Fibroblast of lung (primary cell): ENCODE measurements around the gene QSOX1. TPM values are rescaled to one million over a fixed set of nuclear protein-coding genes. Genes with fewer than 3 reads are reported as not detected.

Experiments used
- DNase-seq, 2 donors: peaks; one replicate each; pipeline versions ENCODE4 v3.0.0 to v3.0.0-alpha.2; 2010; ENCODE audit warnings: low read depth in 2 of 2
- H2AFZ ChIP-seq: 2 replicates; pipeline ENCODE4 v1.5.1; 2012; ENCODE audit warnings: low read length, control low read depth, inconsistent platforms
- H3K27ac ChIP-seq: 2 replicates; pipeline ENCODE4 v1.5.1; 2011; ENCODE audit warnings: low read length, control low read depth; ENCODE audit not compliant: insufficient read depth
- H3K27me3 ChIP-seq: 2 replicates; pipeline ENCODE4 v1.5.1; 2011; ENCODE audit warnings: mild to moderate bottlenecking, low read length; ENCODE audit not compliant: control insufficient read depth, insufficient read depth
- H3K36me3 ChIP-seq: 2 replicates; pipeline ENCODE4 v1.5.1; 2011; ENCODE audit warnings: low read length; ENCODE audit not compliant: control insufficient read depth, insufficient read depth
- H3K4me1 ChIP-seq: 2 replicates; pipeline ENCODE4 v1.5.1; 2011; ENCODE audit warnings: low read length; ENCODE audit not compliant: control insufficient read depth, insufficient read depth; ENCODE audit errors: extremely low read depth
- H3K4me2 ChIP-seq: 2 replicates; pipeline ENCODE4 v1.5.1; 2011; ENCODE audit warnings: low read length, control low read depth; ENCODE audit not compliant: insufficient read depth; ENCODE audit errors: extremely low read depth
- H3K4me3 ChIP-seq, 4 experiments: fragments of 200-600 bp in 1 of 4; sonication (generic) in 1 of 4; replicated peaks in 1 of 4; 2 replicates each; pipeline ENCODE4 v1.5.1; 2011 to 2016; ENCODE audit warnings: low read length in 4 of 4, low read depth in 3 of 4, mild to moderate bottlenecking in 3 of 4, control low read depth in 2 of 4, inconsistent platforms in 1 of 4, mixed read lengths in 1 of 4; ENCODE audit not compliant: insufficient read depth in 1 of 4; ENCODE audit errors: control extremely low read depth in 1 of 4
- H3K79me2 ChIP-seq: 2 replicates; pipeline ENCODE4 v1.5.1; 2012; ENCODE audit warnings: mild to moderate bottlenecking, low read length, inconsistent platforms; ENCODE audit not compliant: control insufficient read depth, insufficient read depth
- H3K9ac ChIP-seq: 2 replicates; pipeline ENCODE4 v1.5.1; 2011; ENCODE audit warnings: mild to moderate bottlenecking, low read length, control low read depth; ENCODE audit not compliant: insufficient read depth
- H3K9me3 ChIP-seq: 2 replicates; pipeline ENCODE4 v1.5.1; 2012; ENCODE audit warnings: low read depth, low read length; ENCODE audit not compliant: control insufficient read depth, insufficient read depth
- H4K20me1 ChIP-seq: 2 replicates; pipeline ENCODE4 v1.5.1; 2011; ENCODE audit warnings: low read length; ENCODE audit not compliant: control insufficient read depth, insufficient read depth; ENCODE audit errors: extremely low read depth
- EZH2 ChIP-seq: IDR thresholded peaks from 2 replicates; pipeline ENCODE4 v1.5.1; 2012; ENCODE audit warnings: low read length, control low read depth, mild to moderate bottlenecking; ENCODE audit errors: missing control alignments
- polyA plus RNA-seq, 2 donors: library from polyadenylated mRNA; depleted of rRNA in 1 of 2; stranded (reverse) in 1 of 2; unstranded in 1 of 2; fragments of >200 nt; gene quantifications; 2 replicates each; pipeline ENCODE4 v1.2.1, GENCODE V29; 2011 to 2012; ENCODE audit warnings: missing spikeins in 1 of 2
- total RNA-seq: library from RNA; depleted of rRNA; stranded (reverse); fragments of >200 nt; gene quantifications from 2 replicates; pipeline ENCODE4 v1.2.1, GENCODE V29; 2014
- TF ChIP-seq, protein P1 (sequence below), 2 donors: IDR thresholded peaks in 1 of 2; conservative IDR thresholded peaks in 1 of 2; 1 replicate in 1 of 2; 2 replicates in 1 of 2; pipeline ENCODE4 v1.5.1; 2011 to 2012; ENCODE audit warnings: low read length in 2 of 2, control low read depth in 1 of 2, inconsistent platforms in 1 of 2, low read depth in 1 of 2, mild to moderate bottlenecking in 1 of 2

Gene QSOX1
- total and polyA plus RNA-seq, 2 donors (not counting 1 experiment from before 2014, with no cell fraction given): 799 to 1,312 TPM

GRCh38 chr1:180178511-180179161 is 24.0 kb downstream of the QSOX1 start:
- Histone ChIP-seq H3K4me1 (peaks cover 4% of the 10 kb centered on the region), H3K9ac (no peak overlapping the region), H2AFZ (no peak overlapping the region), H3K9me3 (no peaks in the 10 kb centered on the region), H3K79me2 (peaks cover 1% of the 10 kb centered on the region), H3K27me3 (no peaks in the 10 kb centered on the region), H3K4me3 (no peak overlapping the region), H3K4me2 (no peak overlapping the region), H4K20me1 (no peaks in the 10 kb centered on the region), H3K36me3 (peaks cover 32% of the 10 kb centered on the region), H3K27ac (no peak overlapping the region)
- TF ChIP-seq, protein P1, sequence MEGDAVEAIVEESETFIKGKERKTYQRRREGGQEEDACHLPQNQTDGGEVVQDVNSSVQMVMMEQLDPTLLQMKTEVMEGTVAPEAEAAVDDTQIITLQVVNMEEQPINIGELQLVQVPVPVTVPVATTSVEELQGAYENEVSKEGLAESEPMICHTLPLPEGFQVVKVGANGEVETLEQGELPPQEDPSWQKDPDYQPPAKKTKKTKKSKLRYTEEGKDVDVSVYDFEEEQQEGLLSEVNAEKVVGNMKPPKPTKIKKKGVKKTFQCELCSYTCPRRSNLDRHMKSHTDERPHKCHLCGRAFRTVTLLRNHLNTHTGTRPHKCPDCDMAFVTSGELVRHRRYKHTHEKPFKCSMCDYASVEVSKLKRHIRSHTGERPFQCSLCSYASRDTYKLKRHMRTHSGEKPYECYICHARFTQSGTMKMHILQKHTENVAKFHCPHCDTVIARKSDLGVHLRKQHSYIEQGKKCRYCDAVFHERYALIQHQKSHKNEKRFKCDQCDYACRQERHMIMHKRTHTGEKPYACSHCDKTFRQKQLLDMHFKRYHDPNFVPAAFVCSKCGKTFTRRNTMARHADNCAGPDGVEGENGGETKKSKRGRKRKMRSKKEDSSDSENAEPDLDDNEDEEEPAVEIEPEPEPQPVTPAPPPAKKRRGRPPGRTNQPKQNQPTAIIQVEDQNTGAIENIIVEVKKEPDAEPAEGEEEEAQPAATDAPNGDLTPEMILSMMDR (conservative IDR thresholded peaks at IDR 0.05 in 1 of 2, IDR thresholded peaks at IDR 0.05 in 1 of 2; ENCODE audit: low read depth in 1 of 2, low read length in 2 of 2): peak; percentile 94 to 99
- no peak for TF ChIP-seq EZH2
- peak in 1 of 2 donors; percentile 65 for DNase-seq

DNA sequence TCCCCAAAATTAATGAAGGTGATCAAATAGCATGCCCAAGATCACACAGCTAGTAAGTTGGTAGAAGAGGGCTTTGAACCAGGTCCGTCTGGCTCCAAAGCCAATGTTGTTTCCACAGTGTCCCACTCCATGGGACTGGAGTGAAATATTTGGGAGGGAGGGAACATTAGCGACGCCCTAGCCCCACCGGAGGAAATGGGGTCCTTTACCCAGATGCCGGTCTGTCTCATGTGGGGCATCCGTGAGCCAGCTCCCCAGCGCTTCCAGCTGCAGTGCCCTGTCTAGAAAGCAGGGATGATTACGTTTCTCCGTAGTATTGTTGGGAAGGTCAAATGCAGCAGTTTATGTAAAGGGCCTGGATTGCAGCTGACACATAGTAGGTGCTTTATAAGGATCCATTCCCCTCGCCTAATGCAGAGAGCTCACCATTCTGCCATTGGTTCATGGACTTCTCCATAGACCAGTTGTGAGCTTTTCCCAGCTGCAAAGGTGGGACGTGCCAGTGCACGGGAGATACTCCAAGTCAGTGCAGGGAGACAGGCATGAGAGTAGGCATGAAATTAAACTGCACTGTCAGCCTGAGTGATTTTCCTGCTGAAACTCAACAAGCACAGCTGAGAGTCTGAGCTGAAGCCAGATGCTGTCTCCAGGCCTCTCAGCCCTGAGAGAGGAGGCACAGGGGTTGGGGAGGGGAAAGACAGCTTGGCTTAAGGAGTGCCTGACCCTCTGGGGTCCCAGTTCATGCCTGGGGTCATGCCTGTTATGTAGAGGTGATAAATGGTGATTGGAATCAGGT is 24.7 kb downstream of the QSOX1 start:
- Histone ChIP-seq H3K27me3 (no peaks in the 10 kb centered on the region), H3K27ac (no peak overlapping the region), H3K4me2 (no peak overlapping the region), H4K20me1 (no peaks in the 10 kb centered on the region), H2AFZ (no peak overlapping the region), H3K4me3 (no peak overlapping the region), H3K9ac (no peak overlapping the region), H3K9me3 (no peaks in the 10 kb centered on the region), H3K36me3 (peaks cover 38% of the 10 kb centered on the region), H3K4me1 (peaks cover 1% of the 10 kb centered on the region), H3K79me2 (peaks cover 1% of the 10 kb centered on the region)
- TF ChIP-seq, protein P1 (conservative IDR thresholded peaks at IDR 0.05 in 1 of 2, IDR thresholded peaks at IDR 0.05 in 1 of 2; ENCODE audit: low read depth in 1 of 2, low read length in 2 of 2): no peak
- no peak for TF ChIP-seq EZH2
- no peak for DNase-seq

- H3K9ac ChIP-seq: no peak overlapping the region
- no peak overlapping the region for H3K4me3 ChIP-seq
- peak; percentile 12 to 31 for DNase-seq
- no peaks in the 10 kb centered on the region for H3K27me3 ChIP-seq
- H3K9me3 ChIP-seq: no peaks in the 10 kb centered on the region
- H2AFZ ChIP-seq: no peak overlapping the region
- H3K4me1 ChIP-seq: no peaks in the 10 kb centered on the region
- H4K20me1 ChIP-seq: no peaks in the 10 kb centered on the region
- H3K36me3 ChIP-seq: peaks cover 43% of the 10 kb centered on the region
- no peak overlapping the region for H3K27ac ChIP-seq
- TF ChIP-seq, protein P1 (conservative IDR thresholded peaks at IDR 0.05 in 1 of 2, IDR thresholded peaks at IDR 0.05 in 1 of 2; ENCODE audit: low read depth in 1 of 2, low read length in 2 of 2): peak; percentile 28 to 40
- no peak for TF ChIP-seq EZH2
- H3K4me2 ChIP-seq: no peak overlapping the region
- H3K79me2 ChIP-seq: no peaks in the 10 kb centered on the region
Observed at GRCh38 chr1:180181048-180181447, 26.4 kb downstream of the QSOX1 start.
